ENCODE measurements around the gene TMEM191B. TPM values are rescaled to one million over a fixed set of nuclear protein-coding genes. Genes with fewer than 3 reads are reported as not detected.
A peak's percentile ranks its signal among the peaks of the same experiment; 100 is the strongest.
"Not testable (repeated sequence)": the region's sequence is repeated elsewhere in the genome, so short reads cannot be mapped to it uniquely, and the experiment has no call there.

TMEM191B gene
- total RNA-seq (2014; rRNA removed; shearing (Covaris generic)), result not detected in 2 replicates

- DNase-seq (ENCODE audit: low read depth), result not testable (repeated sequence)
These were observed at the start of gene TMEM191B for GRCh38 chr22:18527752-18528596. Gene TMEM191B (plus strand): TSS chr22:18527802. CDS start chr22:18527981, 179 bp downstream.

DNA sequence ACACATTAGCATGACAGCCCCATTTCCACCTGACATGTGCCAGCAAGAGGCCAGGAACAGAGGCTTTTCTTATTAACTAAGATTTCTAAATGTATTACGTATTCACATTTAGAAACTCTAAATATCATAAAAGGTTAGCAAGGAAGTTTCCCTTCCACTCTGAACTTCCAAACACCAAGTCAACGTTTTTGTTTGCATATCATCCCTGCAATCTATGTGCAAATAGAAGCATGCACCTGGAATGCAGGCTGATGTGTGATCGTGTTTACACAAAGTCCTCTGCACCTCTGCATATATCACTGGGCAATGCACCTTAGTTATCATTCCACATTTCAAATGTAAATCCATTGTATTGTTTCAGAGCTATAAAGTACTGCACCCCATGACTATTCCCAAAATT is 31.4 kb upstream of the TMEM191B start:
- not testable (repeated sequence) for DNase-seq (ENCODE audit: low read depth)

GRCh38 chr22:18511327-18511726 is 16.3 kb upstream of the TMEM191B start:
- not testable (repeated sequence) for DNase-seq (ENCODE audit: low read depth)

- not testable (repeated sequence) for DNase-seq (ENCODE audit: low read depth)
These were observed 15.2 kb upstream of the TMEM191B start for GRCh38 chr22:18512378-18512777.

DNA sequence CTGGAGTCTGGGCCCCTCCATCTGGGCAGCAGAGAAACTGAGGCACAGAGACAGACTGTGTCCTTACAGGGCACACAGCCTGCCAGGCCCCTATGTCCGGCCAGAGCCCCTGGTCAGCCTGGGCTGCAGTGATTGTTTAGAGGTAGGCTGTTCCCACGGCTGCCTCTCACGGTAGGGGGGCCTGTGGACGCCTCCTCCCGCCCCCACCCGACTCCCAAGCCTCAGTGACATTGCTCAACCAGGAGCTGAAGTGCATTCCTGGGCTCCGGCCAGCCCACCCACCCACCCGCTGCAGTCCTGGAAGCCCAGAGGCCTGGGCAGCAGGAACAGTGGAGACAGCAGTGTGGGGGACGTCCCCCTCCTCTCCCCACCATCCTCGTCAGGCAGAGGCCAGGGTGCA is 14.1 kb upstream of the TMEM191B start:
- DNase-seq (ENCODE audit: low read depth), result not testable (repeated sequence)

GRCh38 chr22:18518061-18518460 is 9.5 kb upstream of the TMEM191B start, which contains the start of gene GGTLC3:
Gene GGTLC3 (minus strand): TSS chr22:18518161. CDS start chr22:18517897, 264 bp downstream.
- not testable (repeated sequence) for DNase-seq (ENCODE audit: low read depth)

DNA sequence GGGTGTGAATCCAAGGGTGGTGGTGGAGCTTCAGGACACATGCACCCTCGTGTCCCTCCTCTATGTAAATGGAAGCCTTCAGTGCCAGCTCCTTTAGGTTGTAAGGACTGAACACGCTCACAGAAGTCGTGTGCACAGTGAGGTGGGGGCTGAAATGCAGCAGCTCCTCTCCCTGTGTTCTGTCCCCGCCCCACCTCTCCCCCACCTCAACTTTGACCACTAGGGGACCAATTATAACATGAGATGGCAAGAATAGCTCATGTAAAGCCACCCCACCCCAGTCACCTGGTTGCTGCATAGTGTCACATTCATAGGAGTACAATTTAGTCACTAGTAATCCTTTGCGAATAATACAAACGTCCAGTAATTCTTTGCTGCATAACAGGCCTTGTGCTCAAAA is 4.8 kb upstream of the TMEM191B start:
- not testable (repeated sequence) for DNase-seq (ENCODE audit: low read depth)

GRCh38 chr22:18523328-18523727 is 4.3 kb upstream of the TMEM191B start:
- not testable (repeated sequence) for DNase-seq (ENCODE audit: low read depth)

GRCh38 chr22:18528597-18529415 is 1.2 kb downstream of the TMEM191B start:
- DNase-seq (ENCODE audit: low read depth), result peak; percentile 56

- DNase-seq (ENCODE audit: low read depth), result not testable (repeated sequence)
These were observed 2.0 kb downstream of the TMEM191B start for GRCh38 chr22:18529416-18530145.

- DNase-seq (ENCODE audit: low read depth), result not testable (repeated sequence)
These were observed 6.0 kb downstream of the TMEM191B start for GRCh38 chr22:18533633-18534032.

DNA sequence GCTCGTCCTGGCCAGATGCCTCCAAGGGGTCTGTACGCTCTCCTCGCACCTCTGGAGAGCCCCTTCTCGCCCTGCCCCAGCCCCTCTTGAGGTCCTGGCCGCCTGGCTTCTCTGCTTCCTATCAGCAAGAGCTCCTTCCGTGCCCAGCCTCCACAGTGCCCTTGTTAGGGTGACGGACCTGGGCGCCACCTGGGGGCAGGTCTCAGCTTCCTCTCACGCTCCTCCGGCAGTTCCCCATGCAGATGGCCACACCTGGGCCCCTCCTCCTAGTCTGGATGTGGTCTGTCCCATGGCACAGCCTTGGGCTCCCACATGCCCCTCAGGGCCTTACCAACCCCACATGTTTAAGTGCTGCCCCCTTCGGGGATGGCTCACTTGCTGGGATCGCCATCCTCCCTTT is 6.7 kb downstream of the TMEM191B start:
- not testable (repeated sequence) for DNase-seq (ENCODE audit: low read depth)

- DNase-seq (ENCODE audit: low read depth), result not testable (repeated sequence)
These were observed 12.4 kb downstream of the TMEM191B start for GRCh38 chr22:18539994-18540393.

DNA sequence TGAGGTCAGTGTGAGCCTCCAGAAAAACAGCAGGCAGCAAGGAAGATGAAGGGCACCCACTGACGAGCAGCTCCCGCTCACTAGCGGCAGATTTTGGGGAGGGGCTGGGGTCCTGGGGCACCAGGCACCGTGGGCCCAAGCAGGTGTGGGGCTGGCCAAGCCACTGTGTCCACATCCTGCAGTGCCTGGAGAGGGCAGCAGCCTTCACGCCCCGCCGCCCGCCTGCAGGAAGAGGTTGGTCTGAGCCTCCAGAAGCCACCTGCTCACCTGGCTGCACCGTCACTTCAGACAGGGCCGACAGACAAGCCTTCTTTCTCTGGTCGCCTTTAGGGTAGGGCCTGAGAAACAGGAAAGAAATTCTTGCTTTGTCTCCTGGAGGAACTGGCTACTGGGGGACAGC is 15.8 kb downstream of the TMEM191B start:
- DNase-seq (ENCODE audit: low read depth), result not testable (repeated sequence)

GRCh38 chr22:18544615-18545014 is 17.0 kb downstream of the TMEM191B start:
- DNase-seq (ENCODE audit: low read depth), result not testable (repeated sequence)

DNA sequence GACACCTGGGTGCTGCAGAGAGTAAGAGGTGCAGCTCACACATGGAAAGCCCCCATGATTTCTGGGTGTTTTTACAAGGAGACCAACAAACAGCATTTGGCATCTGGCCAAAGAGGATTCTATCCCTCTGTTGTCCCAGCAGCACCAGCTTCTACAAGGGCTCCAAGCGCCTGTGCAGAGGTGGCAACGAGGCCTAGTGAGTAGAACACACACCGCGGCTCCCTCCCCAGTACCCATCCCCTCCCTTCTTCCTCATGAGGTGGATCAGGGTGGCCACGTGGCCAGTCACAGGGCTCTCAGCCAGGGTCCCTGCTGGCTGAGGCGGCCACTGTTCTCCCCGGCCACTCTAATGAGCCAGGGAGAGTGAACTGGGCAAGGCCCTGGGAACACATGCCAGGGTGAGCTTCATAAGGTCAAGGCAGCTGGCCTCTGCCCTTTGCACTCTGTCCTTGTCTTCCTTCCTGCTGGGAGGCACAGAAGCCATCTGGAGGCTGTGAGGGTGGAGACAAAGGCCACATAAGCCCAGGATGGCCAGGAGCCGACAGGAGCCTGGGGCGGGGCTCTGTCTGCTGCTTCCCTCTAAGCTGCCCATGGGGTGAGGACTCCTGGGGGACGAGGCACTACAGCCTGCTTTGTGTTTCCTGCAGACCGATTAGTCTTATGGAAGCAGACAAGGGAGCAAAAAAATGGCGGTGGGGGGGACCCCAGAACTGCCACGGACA is 22.0 kb downstream of the TMEM191B start:
- not testable (repeated sequence) for DNase-seq (ENCODE audit: low read depth)

DNA sequence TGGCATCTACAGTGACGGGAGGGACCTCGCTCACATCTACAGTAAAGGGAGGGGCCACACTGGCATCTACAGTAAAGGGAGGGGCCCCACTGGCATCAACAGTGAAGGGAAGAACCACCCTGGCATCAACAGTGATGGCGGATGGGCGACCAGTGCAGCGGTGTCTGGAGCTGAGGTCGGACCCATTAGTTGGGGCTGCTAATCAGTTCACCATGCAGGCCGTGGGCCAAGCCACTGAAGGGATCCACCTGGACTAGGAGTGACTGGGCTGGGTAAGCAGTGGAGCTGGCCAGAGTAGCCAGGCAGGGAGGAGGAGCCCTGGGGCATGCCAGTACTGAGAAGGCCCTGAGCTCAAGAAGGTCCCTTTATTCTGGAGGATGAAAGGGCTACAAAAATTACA is 23.4 kb downstream of the TMEM191B start:
- DNase-seq (ENCODE audit: low read depth), result not testable (repeated sequence)

DNA sequence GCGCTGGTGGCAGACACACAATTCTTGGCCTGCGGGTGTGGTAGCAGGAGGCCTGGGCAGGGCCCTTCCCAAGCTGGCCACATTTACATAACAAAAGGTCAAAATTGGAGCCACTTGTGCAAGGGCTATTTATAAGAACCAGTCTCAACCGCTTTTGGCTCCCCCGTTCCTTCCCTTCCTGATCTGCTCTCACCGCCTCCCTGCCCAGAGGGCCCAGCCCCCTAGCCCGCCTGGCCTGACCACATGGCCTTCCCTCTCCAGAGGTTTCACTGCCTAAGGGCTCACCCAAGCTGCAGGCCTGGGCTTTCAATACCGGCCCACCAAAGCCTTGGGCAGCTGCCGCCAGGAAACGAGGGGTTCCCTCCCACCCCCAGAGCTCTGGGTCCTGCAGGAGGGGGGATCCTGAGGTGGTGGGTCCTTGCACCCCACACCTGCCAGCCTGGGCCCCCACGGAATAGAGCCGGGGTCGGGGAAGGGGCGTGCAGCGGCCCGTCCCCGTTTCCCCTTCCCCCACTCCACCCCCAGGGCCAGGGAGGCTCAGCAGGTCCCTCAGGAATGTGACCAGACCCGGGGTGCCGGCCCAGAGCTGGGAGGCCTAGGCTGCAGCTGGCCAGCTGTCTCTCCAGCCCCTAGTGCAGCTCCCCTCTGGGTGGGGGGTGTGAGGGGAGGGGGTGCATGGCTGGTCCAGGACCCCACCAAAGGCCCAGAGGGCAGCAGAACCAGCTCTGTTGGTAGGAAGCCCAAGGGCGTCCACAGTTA is 25.4 kb downstream of the TMEM191B start:
- not testable (repeated sequence) for DNase-seq (ENCODE audit: low read depth)

- not testable (repeated sequence) for DNase-seq (ENCODE audit: low read depth)
These were observed 27.0 kb downstream of the TMEM191B start for GRCh38 chr22:18554280-18555256.
